ENCODE measurements around the gene RFC4.
"Not testable (repeated sequence)": the region's sequence is repeated elsewhere in the genome, so short reads cannot be mapped to it uniquely, and the experiment has no call there.

RFC4 gene

DNA sequence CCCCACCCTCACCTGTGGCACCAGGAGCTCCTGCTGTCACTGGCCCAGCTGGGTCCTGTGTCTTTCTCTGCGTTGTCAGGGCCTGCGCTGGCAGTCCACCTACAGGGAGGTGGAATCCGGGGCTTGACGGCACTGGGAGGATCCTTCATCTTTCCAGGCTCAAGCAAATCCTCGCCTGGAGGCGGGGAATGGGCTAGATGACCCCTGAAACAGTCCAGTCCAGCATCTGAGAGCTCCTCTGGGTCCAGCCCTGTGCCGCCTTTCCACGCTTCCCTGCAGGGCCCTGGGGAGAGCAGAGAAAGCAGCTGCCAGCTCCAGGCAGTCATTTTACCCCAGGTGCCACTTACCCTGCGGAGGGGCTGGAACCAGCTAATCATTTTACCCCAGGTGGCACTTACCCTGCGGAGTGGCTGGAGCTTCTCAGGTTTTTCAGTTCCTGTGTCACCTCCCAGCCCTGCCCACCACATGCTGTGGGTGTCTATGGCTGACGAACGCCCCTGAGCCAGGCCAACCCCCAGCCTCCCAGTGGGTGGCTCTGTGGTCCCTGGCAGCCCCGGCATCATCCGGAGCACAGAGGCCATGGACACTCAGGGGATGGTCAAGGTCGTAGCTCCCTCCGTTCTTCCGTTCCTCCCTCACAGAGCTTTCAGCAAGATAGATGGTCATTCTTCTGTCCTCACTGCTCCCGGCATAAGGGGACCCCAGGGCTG lies 18.3 kb upstream of the RFC4 start:
- DNase-seq = no peak

DNA sequence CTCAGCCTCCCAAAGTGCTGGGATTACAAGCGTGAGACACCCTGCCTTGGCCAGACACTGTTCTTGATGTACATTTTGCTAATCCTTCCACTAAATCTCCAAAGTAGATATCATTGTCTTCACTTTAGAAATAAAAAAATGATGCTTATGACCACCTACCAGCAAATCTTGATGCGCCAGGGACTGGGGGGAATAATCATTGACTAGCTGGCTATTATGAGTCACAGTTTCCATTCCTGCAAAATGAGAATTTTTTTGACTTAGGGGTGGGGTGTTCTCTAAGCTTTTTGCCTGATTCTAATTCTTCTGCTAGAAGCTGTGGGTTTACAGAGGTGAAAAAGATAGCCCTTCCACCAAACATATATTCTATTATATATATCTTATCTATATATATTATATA lies 17.1 kb upstream of the RFC4 start:
- DNase-seq = peak; percentile 49

DNA sequence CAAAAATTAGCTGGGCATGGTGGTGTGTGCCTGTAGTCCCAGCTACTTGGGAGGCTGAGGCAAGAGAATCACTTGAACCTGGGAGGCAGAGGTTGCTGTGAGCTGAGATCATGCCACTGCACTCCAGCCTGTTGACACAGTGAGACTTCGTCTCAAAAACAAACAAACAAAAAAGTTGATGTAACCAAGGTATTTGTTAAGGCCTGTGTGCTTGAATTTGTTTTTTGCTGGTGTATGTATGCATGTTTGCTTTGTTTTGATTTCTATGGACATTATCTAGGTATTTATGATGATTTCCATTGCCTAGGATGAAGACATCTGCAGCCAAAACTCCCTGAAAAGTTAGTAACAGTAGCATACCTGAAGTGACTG lies 16.1 kb upstream of the RFC4 start:
- not testable (repeated sequence) for DNase-seq

DNA sequence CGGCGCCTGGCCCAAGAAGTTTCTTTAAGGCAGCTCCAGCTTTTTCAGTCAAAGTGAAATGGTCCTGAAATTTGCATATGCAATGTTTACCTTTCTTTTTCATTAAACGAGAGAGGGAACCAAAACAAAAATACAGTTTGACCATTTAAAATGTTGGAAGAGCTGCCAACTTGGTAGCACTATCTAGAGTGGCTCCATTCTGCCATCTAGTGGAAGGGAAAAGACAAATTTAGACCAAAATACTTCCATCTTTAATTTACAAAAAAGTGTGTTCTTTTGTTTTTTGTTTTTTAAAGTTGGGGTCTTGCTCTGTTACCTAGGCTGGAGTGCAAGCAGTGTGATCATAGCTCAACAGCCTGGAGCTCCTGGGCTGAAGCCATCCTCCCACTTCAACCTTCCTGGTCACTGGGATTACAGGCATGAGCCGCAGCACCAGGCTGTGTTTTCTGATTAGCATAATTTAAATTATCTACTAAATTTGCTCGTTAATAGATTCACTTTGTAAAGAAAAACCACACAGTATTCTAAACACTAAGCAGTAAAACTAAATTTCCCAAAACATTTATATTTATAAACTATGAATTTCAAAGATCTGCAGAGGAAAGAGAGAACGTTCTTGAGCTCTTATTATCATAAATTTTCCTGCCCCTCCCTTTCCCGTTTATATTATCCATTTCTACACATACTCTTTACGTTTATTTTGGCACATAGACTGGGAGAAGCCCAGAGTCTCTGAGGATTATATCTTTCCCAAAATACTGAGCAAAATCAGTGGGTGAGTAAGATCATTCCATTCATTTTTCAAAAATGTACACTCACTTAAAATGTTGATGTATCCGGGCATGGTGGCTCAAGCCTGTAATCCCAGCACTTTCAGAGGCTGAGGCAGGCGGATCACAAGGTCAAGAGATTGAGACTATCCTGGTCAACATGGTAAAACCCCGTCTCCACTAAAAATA lies 15.4 kb upstream of the RFC4 start:
- peak; percentile 81 for DNase-seq

DNA sequence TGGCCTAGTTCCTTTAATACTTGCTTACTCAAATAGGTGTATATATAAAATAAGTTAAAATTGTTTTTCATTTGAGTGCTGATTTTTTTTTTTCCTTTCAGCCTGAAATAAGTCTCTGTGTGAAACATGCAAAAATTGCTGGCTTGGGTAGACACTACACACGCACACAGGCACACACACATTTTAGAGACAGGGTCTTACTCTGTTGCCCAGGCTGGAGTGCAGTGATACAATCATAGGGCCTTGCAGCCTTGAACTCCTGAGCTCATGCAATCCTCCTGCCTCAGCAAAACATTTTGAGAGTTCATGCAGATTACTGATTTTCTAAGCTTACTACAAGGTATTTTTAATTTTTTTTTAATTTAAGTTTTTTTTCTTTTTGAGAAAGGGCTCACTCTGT lies 12.7 kb upstream of the RFC4 start:
- DNase-seq = no peak

DNA sequence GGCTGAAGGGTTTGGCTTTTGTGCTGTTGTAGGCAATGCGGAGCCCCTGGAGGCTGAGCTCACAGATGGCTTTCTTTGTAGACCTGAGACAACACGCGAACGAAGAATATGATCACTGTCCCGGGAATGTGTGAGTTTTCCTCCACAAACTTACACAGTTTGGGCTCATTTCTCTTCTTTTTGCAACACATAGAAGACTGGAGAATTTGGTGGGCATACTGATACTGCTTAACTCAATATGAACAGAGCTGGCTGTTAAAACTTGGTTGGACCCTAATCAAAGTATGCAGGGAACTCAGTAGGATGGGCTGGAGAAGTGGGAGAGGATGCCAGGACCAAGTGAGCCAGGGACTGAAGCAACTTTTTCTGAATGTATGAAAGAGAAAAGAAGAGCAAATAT lies 12.2 kb upstream of the RFC4 start:
- no peak for DNase-seq

DNA sequence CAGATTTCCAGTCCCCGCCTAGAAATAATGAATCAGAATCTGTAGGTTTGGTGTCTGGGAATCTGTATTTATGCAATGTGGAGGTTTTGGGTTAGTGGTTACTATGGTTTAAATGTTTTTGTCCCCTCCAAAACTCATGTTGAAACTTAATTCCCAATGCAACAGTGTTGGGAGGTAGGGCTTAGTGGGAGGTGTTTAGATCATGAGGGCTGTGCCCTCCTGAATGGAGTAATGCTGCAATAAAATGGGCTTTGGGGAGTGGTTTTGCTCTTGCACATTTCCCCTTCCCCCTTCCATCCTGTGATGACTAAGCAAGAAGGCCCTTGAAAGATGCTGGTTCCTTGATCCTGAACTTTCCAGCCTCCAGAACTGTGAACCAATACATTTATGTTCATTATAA lies 9.2 kb upstream of the RFC4 start:
- DNase-seq = no peak

DNA sequence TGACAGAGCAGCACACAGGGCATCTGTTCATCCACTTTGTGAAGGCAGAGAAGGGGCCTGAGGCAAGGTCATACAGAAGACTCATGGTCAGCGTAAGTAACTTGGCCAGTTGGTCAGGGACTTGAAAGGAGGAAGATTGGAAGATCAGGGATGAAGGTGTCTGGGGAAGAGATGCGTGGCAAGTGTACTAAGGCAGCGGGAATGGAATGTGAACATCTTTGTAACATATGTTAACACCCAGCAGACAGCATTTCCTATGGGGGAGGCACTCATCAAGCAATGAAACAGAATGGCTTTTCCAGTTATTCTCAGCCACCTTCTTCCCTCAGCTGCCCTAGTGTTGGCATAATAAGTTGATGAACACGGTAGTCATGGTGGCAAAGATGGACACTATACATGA lies 7.8 kb upstream of the RFC4 start:
- no peak for DNase-seq

DNA sequence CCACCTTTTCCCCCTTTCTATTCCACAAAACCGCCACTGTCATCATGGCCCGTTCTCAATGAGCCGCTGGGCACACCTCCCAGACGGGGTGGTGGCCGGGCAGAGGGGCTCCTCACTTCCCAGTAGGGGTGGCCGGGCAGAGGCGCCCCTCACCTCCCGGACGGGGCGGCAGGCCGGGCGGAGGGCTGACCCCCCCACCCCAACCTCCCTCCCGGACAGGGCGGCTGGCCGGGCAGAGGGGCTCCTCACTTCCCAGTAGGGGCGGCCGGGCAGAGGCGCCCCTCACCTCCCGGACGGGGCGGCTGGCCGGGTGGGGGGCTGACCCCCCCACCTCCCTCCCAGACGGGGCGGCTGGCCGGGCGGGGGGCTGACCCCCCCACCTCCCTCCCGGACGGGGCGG lies 5.0 kb upstream of the RFC4 start:
- not testable (repeated sequence) for DNase-seq

DNA sequence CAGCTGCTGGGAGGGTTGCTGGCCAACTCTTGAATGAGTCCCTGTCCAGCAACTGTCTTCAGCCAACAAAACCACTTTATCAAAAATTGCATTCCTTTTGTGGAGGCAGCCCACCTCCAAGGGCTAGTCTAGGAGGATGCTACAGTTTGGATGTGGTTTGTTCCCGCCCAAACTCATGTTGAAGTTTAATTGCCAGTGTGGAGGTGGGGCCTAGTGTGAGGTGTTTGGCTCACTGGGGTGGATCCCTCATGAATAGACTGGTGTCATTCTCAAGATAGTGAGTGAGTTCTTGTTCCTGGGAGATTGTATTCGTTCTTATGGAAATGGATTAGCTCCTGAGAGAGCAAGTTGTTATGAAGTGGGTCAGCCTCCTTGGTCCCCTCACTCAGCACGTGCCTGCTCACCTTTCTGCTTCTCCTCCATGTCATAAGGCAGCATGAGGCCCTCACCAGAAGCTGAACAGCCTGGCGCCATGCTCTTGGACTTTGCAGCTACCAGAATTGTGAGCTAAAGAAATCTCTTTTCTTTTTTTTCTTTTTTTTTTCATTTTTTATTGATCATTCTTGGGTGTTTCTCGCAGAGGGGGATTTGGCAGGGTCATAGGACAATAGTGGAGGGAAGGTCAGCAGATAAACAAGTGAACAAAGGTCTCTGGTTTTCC lies 4.2 kb upstream of the RFC4 start:
- peak; percentile 71 for DNase-seq

DNA sequence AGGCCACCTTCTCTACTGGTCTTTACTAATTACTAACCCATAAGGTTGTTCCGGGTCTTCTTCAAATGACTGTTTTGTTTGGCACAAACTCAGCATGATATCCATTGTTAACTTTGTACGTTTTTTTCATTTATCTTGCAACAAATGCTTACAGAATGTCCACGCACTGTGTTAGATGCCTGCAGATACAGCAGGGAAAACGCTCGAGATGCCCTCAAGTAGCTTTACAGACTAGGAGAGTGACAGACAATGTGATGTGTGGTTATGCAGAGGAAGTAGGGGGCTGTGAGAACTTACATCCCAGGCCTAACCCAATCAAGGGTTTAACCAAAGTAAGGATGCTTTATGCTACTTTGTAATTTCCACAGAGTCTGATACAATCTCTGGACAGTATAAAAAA lies 949 bp upstream of the RFC4 start:
- peak; percentile 48 for DNase-seq

DNA sequence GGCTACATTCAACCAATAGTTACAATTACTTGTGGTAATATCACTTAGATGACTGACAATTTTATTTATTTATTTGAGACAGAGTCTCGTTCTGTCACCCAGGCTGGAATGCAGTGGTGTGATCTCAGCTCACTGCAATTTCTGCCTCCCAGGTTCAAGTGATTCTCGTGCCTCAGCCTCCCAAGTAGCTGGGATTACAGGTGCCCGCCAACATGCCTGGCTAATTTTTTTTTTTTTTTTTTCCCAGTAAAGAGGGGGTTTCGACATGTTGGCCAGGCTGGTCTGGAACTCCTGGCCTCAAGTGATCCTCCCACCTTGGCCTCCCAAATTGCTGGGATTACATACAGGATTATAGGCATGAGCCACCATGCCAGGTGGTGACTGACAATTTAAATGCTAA lies 2.8 kb downstream of the RFC4 start:
- not testable (repeated sequence) for DNase-seq

DNA sequence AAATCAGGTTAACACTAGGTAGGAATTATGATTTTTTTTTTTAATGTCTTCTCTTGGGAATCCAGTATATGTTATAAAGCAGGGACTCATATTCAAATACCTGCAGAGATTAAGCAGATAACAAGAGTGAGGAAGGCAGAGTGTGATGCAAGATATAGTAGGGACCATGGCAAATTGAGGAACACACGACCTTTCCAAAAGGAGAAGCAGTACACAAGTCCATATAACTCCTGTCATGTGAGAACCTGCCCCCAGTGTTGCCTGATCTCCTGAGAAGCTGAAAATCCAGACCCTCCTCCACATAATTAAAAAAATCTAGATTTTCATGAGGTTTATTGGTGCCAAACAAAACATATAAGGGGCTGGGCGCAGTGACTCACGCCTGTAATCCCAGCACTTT lies 3.6 kb downstream of the RFC4 start:
- DNase-seq = no peak

DNA sequence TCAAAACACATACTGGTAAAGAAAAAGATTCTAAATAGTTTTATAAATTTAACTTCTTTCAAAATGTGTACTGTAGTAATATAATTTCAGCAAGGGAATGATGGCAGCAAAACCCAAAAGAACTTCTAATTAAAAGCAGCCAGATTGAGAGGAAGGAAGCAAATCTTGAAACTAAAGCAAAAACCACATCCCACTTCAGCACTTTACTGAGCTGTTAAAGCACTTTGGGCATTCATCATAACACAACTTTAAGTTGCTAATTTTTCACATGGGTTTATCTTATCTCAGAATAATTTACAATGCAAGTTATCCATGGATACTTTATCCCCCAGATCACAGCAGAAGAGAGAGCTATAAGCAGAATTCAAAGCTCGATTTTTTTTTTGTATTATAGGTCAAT lies 6.0 kb downstream of the RFC4 start:
- DNase-seq = no peak

DNA sequence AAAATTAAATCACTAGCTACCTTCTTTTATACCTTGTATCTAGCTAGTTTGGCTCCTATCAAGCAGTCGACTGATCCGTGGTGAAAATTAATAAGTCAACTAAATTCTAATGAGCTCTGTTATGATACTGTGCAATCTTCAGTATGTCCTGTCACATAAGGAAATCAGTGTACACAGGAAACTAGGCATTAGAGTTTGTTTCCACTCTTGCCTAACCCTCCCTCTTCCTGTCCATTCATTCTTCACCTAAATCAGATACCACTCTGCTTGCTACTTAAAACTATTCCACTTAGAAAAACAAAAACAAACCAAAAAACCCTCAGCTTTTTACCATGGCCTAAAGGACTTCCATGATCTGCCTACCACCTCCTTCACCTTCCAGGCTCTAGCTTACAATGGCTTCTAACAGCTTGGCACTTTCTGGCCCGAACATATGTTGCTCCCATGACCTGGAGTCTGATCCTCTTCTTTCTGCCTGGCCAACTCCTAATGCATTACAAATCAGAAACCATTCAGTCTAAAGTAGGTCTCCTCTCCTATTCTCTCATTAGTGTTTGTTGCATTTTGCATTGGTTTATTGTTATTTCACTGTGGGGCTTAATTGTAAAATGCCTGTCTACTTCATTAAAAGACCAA lies 7.9 kb downstream of the RFC4 start:
- DNase-seq = no peak

DNA sequence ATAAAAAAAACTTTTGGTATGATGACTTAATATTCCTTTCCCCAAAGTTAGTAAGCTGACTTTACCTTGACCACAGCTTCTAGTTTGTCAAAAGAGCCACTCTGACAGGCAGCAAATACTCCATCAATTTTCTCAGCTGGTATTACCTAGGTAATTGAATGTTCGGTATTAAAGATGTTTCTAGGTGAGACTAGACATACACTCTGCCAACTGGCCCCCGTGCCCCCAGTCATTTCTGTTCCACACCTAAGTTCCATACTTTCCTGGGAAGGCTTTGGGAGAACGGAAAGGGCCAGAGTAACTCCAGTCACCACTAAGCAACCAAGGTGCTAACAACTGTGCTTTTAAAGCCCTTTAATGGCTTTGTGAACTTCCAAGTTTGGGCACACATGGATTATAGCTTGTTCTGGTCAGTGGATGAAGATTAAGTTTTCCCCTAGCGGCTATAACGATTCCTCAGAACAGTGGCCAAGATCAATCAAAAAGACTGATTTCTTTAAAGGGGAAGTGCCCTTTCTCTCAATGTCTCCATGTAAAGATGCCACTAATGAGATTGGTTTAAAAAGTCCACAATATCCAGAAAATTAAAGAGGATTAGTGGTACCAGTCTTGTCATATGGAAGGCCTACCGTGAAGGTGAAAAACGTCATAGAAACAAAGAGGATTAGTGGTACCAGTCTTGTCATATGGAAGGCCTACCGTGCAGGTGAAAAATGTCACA lies 15.9 kb downstream of the RFC4 start:
- peak; percentile 71 for DNase-seq

DNA sequence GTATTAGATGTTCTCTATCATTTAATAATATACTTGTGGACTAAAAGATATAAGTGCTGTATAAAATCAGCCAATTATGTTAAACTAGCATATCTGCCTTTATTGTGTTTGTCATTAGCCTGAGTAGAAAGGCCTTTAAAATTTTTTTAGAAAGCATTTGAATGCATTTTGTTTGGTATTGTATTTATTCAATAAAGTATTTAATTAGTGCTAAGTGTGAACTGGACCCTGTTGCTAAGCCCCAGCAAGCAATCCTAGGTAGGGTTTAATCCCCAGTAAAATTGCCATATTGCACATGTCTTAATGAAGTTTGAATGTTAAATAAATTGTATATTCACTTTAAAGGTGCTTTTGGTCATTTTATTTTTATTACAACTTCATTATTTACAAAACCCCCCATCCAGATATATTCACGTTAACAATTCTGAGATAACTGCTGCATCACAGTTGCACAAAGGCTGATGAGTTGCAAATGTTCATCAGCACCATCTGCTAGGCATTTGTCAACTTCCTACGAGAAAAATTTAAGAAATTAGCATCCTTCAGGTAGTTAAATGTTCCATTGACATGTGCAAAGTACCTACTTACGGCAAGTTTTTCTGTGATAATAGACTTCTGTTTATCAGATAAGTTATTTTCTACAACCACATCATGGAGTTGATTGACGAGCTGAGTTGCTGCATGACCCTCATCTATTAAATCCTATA lies 16.6 kb downstream of the RFC4 start:
- DNase-seq = peak; percentile 65

DNA sequence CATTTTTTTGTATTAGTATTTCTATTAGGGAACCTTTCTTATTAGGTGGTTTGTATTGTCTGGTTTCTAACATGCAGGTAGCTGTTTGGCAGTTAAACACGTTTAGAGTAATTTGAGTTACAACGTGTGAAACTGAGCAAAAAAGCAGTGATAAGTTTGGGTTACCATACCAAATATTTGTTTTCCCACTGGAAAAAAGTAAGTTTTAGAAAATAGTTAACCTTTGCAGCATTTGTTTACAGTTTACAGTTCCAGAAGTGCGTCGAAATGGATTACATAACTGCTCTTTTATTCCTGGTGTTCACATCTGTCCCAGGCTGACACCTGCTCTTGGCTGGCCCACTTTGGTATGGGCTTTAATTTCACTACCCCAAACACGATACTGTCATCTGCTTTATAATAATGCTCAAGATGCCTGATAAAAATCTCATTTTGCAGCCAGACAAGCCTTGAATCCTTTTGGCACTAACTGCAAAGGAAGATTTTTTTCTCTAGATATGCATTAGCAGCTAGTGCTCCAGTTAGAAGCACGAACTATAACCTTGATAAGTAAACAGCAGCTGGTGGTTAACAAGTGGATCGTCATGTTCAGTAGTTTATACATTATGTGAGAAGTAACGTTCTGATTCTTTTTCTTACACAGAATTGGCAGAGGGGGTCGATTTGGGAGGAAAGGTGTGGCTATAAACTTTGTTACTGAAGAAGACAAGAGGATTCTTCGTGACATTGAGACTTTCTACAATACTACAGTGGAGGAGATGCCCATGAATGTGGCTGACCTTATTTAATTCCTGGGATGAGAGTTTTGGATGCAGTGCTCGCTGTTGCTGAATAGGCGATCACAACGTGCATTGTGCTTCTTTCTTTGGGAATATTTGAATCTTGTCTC lies 17.6 kb downstream of the RFC4 start:
- DNase-seq = peak; percentile 50

DNA sequence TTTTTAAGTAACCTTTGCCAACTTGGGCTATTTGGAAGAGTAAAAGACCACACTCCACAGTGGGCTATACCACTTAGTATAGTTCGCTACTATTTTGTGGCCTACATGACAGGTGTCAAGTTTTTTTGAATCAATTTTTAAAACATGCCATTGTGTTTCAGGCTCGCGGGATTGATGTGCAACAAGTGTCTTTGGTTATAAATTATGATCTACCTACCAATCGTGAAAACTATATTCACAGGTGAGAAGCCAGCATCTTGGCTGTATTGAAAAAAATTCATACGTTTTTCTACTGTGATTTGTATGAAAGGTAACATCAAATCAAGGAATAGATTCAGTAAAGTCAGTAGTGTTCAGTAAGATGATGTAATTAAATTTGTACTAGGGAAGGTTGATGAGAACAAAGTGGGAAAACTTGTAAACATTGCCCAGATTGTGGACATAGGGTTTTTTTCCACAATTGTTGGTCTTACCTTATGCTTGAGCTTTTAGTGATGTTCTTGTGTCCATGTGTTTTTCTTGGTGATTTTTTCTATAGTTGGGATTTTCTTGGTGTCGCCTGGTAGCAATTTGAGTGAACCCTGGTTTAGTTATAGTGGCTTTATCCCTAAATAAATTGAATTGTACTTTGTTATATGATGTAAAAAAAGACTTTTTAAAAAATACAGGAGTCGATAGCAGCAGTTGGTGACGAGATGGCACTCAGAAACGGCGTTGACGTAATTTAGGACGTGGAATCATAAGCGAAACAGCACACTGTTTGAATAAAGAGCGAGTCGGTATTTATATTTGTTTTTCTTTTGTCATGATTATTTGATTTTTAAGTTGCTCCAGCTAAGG lies 18.4 kb downstream of the RFC4 start:
- peak; percentile 35 for DNase-seq

DNA sequence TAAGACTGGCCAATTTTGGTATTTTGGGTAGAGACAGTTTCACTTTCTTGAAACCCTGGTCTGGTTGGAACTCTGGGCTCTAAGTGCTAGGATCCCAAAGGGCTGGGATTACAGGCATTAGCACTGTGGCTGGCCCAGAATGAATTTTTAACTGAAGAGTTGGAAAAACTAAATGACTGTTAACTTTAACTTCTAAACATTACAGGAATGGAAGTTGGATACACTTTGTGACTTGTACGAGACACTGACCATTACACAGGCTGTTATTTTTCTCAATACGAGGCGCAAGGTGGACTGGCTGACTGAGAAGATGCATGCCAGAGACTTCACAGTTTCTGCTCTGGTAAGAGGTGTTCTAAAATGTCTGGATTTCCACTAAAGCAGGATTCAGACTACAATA lies 19.4 kb downstream of the RFC4 start:
- no peak for DNase-seq
